ENCODE measurements around the gene DIRAS2. TPM values are rescaled to one million over a fixed set of nuclear protein-coding genes. Genes with fewer than 3 reads are reported as not detected.
"Not testable (repeated sequence)": the region's sequence is repeated elsewhere in the genome, so short reads cannot be mapped to it uniquely, and the experiment has no call there.

Gene DIRAS2, protein sequence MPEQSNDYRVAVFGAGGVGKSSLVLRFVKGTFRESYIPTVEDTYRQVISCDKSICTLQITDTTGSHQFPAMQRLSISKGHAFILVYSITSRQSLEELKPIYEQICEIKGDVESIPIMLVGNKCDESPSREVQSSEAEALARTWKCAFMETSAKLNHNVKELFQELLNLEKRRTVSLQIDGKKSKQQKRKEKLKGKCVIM
- 1 to 10 TPM; 4.6 to 6.2 (median 5.2) TPM for polyA plus RNA-seq (ENCODE audit: insufficient read length in 4 of 4)

DNA sequence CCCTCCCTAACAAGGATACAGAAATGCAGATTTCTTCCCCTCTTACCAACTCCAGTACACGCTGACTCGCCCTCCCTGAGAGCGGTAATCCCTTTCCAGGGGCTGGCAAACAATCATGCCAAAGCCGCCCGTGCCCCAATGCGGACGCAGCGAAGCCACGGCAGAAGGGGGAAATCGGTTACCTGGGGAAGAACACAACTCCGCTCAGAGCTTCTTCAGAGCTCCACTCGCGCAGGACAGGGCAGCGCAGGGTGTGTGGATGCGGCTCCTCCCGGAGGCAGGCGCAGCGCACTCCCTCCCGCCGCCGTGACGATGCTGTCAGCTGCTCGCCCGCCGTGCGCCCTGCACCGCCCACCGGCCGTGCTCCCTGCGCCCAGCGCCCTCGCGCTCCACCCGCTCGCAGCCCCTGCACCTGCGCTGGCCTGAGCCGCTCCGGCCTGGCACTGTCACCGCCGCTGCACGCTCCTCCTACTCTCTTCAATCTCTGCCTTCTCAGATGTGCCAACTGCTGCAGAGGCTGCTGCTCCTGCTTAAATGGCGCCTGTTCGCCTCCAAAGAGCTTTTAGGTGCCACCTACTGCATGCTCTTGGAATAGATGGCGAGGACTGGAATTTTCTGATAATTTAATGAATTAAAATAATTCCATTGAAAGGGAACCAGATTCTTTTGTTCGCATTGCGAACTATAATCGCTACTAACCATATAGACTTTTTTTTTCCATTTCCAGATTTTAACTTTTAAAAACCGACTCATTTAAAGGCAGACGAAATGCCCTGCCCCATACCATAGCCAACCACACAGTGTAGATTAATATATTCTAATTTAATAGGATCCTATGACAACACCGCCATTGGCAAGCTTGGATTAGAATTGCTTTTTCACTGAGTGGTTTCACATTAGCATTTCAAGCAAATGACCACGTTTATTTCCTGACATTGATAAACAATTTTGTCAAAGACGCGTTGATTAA lies at the start of gene DIRAS2:
Gene DIRAS2 (minus strand): TSS at position 255 of the 970 bp plus-strand sequence. CDS start 28,997 bp downstream, outside the sequence.
- DNase-seq (ENCODE audit: low read depth in 4 of 4, low spot score in 2 of 4): peak; percentile 27 to 63 (median 54)

- DNase-seq (ENCODE audit: low read depth in 4 of 4, low spot score in 2 of 4): no peak
Measured at GRCh38 chr9:90684736-90685135, 42.1 kb upstream of the DIRAS2 start.

- no peak for DNase-seq (ENCODE audit: low read depth in 4 of 4, low spot score in 2 of 4)
Measured at GRCh38 chr9:90684106-90684505, 41.5 kb upstream of the DIRAS2 start.

DNA sequence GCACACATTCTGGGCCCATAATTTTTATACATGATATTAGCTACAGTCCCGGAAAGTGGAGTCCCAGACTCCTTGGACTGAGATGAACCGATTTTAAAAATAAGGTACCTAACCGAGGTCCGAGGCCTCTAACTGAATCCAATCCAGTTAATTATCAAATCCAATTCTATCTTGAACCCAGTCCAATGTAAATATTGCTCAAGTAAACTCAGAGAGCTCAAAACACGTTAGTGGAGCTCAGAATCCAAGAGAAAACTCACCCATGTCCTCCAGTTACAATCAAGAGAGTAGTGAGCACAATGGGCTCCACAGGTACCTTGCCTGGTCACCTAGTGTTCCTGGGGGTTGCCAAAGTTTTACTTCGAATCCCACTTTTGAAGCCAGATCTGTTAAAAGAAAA lies 37.9 kb upstream of the DIRAS2 start:
- DNase-seq (ENCODE audit: low read depth in 4 of 4, low spot score in 2 of 4): no peak

DNA sequence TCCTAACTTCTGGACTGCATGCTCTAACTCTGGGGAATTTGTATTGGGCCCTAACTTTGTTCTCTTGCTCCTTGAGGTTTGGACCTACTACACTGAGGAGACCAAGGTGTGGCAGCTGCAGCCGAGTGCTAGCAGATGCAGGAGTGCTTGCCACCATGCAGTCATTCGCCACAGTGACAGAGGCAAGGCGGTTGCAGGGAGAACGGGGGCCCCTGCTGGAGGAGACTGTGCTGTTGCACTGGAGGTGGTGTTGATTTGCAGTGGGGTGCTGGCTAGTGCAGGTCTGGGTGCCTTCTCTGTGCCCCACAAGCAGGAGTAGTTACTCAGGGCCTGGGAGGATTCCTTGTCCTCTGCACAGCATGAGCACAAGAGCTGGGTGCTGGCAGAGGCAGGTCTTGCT lies 22.4 kb upstream of the DIRAS2 start:
- DNase-seq (ENCODE audit: low read depth in 4 of 4, low spot score in 2 of 4): no peak

DNA sequence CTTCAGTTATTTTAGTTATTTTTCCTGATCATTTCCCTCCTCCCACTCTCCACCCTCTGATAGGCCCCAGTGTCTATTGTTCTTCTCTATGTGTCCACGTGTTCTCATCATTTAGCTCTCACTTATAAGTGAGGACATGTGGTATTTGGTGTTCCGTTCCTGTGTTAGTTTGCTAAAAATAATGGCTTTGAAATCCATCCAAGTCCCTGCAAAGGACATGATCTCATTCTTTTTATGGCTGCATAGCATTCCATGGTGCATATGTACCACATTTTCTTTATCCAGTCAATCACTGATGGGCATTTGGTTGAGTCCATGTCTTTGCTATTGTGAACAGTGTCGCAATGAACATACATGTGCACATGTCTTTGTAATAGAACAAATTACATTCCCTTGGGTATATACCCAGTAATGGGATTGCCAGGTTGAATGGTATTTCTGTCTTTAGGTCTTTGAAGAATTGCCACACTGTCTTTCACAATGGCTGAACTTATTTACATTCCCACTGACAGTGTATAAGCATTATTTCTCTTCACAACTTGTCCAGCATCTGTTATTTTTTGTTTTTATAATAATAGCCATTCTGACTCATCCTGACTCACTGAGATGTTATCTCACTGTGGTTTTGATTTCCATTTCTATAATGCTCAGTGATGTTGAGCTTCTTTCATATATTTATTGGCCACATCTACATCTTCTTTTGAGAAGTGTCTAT lies 17.2 kb upstream of the DIRAS2 start:
- no peak for DNase-seq (ENCODE audit: low read depth in 4 of 4, low spot score in 2 of 4)

DNA sequence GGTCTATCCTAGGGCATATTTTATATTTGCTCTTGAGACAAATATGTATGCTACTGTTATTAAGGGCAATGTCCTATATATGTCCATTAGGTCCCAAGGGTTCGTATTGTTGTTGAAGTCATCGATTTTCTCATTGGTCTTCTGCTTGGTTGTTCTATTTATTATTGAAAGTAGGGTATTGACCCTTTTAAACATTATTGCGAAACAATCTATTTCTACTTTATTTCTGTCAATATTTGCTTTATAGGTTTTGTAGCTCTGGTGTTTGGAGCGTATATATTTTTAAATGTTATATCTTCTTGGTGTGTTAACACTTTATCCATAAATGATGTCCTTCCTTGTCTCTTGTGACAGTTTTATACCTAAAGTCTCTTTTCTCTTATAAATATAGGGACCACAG lies 16.2 kb upstream of the DIRAS2 start:
- no peak for DNase-seq (ENCODE audit: low read depth in 4 of 4, low spot score in 2 of 4)

DNA sequence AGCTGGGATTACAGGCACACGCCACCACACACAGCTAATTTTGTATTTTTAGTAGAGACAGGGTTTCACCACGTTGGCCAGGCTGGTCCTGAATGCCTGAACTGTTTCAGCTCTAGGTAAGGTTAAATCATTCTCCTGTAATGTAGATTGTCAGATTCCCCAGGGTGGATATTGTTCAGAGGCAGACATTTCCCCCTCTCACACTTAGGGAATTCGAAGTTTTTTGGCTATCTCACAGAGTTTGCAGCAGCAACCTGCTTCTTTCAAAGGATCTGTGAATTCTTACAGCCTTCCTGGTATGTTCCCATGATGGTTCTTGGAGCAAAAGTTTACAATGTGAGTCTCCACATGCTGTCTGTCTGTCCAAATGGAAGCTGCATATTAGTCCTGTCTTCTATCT lies 15.6 kb upstream of the DIRAS2 start:
- DNase-seq (ENCODE audit: low read depth in 4 of 4, low spot score in 2 of 4): no peak

- DNase-seq (ENCODE audit: low read depth in 4 of 4, low spot score in 2 of 4): not testable (repeated sequence)
Measured at GRCh38 chr9:90656876-90657275, 14.3 kb upstream of the DIRAS2 start.

DNA sequence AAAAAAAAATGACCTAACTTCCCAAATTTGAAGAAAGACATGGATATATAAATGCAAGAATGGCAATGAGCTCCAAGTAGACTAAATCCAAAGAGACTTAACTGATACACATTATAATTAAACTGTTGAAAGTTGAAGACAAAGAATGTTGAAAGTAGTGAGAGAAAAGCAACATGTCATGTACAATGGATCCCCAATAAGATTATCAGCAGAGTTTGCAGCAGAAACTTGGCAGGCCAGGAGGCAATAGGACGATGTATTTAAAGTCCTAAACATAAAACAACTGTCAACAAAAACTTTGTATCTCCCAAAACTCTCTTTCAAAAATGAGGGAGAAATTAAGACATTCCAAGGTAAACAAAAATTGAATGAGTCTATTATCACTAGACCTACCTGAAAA lies 8.6 kb upstream of the DIRAS2 start:
- no peak for DNase-seq (ENCODE audit: low read depth in 4 of 4, low spot score in 2 of 4)

DNA sequence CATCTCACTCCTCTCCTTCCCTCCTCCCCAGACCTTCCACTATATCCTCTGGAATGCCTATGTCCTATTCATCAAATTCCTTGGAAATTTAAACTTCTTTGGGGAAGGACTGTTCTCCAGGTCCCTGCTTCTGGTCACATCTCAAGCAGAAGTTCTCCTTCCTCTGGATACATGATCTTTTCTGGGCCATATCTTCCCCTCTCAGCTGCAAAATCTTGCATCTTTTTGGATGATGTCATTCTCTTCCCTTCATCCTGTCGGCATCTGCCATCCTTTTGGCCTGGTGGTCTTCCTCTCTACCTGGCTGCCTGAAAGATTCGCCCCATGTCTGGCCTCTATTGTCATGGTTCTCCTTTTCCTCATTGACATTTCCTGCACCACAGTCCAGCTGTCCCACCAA lies 5.2 kb upstream of the DIRAS2 start:
- no peak for DNase-seq (ENCODE audit: low read depth in 4 of 4, low spot score in 2 of 4)

GRCh38 chr9:90645721-90646120 lies 3.1 kb upstream of the DIRAS2 start:
- DNase-seq (ENCODE audit: low read depth in 4 of 4, low spot score in 2 of 4): no peak

GRCh38 chr9:90641884-90642487 lies 638 bp downstream of the DIRAS2 start:
- peak in 1 of 4 donors; percentile 9 for DNase-seq (ENCODE audit: low read depth in 4 of 4, low spot score in 2 of 4)

GRCh38 chr9:90641086-90641485 lies 1.5 kb downstream of the DIRAS2 start:
- DNase-seq (ENCODE audit: low read depth in 4 of 4, low spot score in 2 of 4): no peak

DNA sequence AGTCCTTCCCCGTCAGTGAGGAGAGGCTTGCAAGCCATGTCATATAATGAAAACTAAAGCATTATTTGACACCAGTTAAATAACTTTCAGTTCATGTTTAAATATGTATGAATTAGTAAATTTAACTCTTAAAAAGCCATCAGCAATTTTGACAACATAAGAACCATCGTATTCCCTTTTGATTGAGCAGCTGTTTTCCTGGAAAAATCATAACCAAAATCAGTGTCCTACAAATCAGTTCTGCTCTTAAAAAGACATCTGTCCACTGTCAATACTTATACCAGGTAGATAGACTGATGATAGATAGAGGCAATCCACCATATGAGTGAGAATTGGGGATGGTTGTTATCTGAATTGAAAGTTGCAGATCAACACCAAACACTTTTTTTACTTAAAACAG lies 2.3 kb downstream of the DIRAS2 start:
- DNase-seq (ENCODE audit: low read depth in 4 of 4, low spot score in 2 of 4): no peak

GRCh38 chr9:90637626-90638025 lies 5.0 kb downstream of the DIRAS2 start:
- DNase-seq (ENCODE audit: low read depth in 4 of 4, low spot score in 2 of 4): no peak

DNA sequence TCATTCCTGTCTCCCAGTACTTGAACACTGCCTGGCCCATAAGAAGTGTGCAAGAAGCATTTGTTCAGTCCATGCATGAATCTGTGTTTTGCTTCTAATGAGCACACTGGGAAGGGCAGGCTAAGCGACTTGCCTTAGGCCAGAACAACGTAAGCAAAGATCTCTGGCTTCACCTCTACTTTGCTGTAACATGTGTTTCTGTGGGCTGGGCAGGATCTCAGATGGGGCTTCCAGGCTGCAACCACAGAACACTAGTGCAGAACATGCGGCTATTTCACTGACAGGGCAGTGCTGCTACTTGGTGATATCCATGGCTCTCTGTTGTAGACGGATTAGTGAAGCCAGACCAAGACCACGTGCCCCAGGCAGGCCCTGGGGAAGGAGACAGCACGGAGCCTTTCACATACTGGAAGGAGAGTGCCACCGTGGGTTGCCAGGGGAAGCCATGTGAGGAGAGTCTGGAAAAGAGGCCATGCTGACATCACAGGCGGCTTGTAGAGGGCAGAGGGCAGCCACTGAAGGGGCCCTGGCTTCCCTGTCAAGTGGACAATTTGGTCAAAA lies 9.9 kb downstream of the DIRAS2 start:
- DNase-seq (ENCODE audit: low read depth in 4 of 4, low spot score in 2 of 4): no peak

DNA sequence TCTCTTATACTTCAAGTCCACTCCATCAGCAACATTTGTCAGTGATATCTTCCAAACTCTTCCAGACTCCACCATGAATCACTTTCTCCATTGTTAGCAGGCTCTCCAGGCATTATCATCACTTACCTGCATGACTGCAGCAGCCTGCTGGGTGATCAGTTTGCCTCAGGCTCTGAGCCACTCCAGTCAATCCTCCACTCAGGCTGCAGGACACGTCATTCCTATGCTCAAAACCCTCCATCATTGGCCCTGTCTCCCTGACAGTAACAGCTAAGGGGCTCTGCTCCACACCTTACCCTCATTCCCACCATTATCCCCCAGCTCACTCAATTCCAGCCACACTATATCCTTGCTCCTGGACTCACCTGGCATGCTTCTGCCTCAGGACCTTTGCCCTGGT lies 10.7 kb downstream of the DIRAS2 start:
- no peak for DNase-seq (ENCODE audit: low read depth in 4 of 4, low spot score in 2 of 4)

GRCh38 chr9:90629991-90630390 lies 12.6 kb downstream of the DIRAS2 start:
- DNase-seq (ENCODE audit: low read depth in 4 of 4, low spot score in 2 of 4): no peak

DNA sequence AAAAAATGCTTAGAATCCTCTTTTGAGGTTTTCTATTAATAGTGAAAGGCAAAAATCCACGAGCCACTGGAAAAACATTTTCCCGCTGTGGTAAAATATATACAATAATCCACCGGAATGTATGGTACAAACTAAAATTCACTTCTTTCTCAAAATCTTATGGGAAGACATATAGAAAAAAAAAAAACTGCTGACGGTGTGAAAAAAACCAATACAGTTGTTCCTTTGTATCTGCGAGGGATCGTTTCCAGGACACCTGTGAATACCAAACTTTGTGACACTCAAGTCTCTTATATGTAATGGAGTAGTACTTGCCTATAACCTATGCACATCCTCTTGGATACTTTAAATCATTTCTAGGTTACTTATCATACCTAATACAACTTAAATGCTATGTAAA lies 13.3 kb downstream of the DIRAS2 start:
- no peak for DNase-seq (ENCODE audit: low read depth in 4 of 4, low spot score in 2 of 4)

Data from left renal cortex interstitium (tissue), 4 donors.